ENCODE results near the gene TSPAN13. TPM values are rescaled to one million over a fixed set of nuclear protein-coding genes. Genes with fewer than 3 reads are reported as not detected.

Gene TSPAN13
- total RNA-seq, 4 donors from 2014 or later, result 21.5 to 53.9 (median 33.1) TPM

GRCh38 chr7:16794986-16795385 is 41.4 kb downstream of the TSPAN13 start:
- no peaks in the 10 kb centered on the region for H3K9me3 ChIP-seq
- H3K36me3 ChIP-seq, result peaks cover 0 to 53% (median 0%) of the 10 kb centered on the region in 3 donors
- no peak for TF ChIP-seq CTCF (IDR thresholded peaks at IDR 0.05)
- TF ChIP-seq POLR2A (IDR thresholded peaks at IDR 0.05), result no peak
- DNase-seq, result no peak
- H3K4me1 ChIP-seq, result no peaks in the 10 kb centered on the region
- no peak overlapping the region for H3K4me3 ChIP-seq
- no peak overlapping the region for H3K27ac ChIP-seq
- H3K27me3 ChIP-seq, result no peaks in the 10 kb centered on the region

GRCh38 chr7:16795624-16796023 is 42.1 kb downstream of the TSPAN13 start:
- DNase-seq, result no peak

GRCh38 chr7:16801111-16801542 is 47.6 kb downstream of the TSPAN13 start:
- DNase-seq, result no peak
- Histone ChIP-seq H3K27me3 (no peaks in the 10 kb centered on the region), H3K36me3 (peaks cover 0 to 22% (median 0%) of the 10 kb centered on the region in 3 donors), H3K9me3 (no peaks in the 10 kb centered on the region), H3K4me3 (peak overlapping the region in 1 of 4 donors; percentile 55), H3K4me1 (no peaks in the 10 kb centered on the region), H3K27ac (peak overlapping the region in 1 of 4 donors; percentile 69)
- TF ChIP-seq CTCF (IDR thresholded peaks at IDR 0.05) (peak in 4 of 6 experiments; percentile 39 to 87 (median 70)), POLR2A (IDR thresholded peaks at IDR 0.05) (peak in 1 of 2 donors; percentile 55)

More at GRCh38 chr7:16795624-16796023, 42.1 kb downstream of the TSPAN13 start:
- Histone ChIP-seq H3K4me1 (no peaks in the 10 kb centered on the region), H3K9me3 (no peaks in the 10 kb centered on the region), H3K27ac (no peak overlapping the region), H3K4me3 (no peak overlapping the region), H3K36me3 (peaks cover 0 to 53% (median 0%) of the 10 kb centered on the region in 3 donors), H3K27me3 (no peaks in the 10 kb centered on the region)
- TF ChIP-seq POLR2A (IDR thresholded peaks at IDR 0.05) (no peak), CTCF (IDR thresholded peaks at IDR 0.05) (no peak)

- no peak for DNase-seq
- peaks cover 0 to 20% (median 0%) of the 10 kb centered on the region in 3 donors for H3K36me3 ChIP-seq
- H3K4me3 ChIP-seq, result peak overlapping the region in 2 of 4 donors; percentile 22 to 55
- H3K27me3 ChIP-seq, result no peaks in the 10 kb centered on the region
- peak overlapping the region in 1 of 4 donors; percentile 69 for H3K27ac ChIP-seq
- no peaks in the 10 kb centered on the region for H3K9me3 ChIP-seq
- TF ChIP-seq CTCF (IDR thresholded peaks at IDR 0.05), result no peak
- TF ChIP-seq POLR2A (IDR thresholded peaks at IDR 0.05), result no peak
- H3K4me1 ChIP-seq, result no peaks in the 10 kb centered on the region
Measured at GRCh38 chr7:16801579-16801978, 48.0 kb downstream of the TSPAN13 start.

- Histone ChIP-seq H3K36me3 (peaks cover 0 to 6% (median 0%) of the 10 kb centered on the region in 3 donors), H3K9me3 (no peaks in the 10 kb centered on the region), H3K4me1 (no peaks in the 10 kb centered on the region), H3K4me3 (peak overlapping the region in 2 of 4 donors; percentile 45 to 55), H3K27ac (peak overlapping the region in 3 of 4 donors; percentile 10 to 81 (median 28)), H3K27me3 (no peaks in the 10 kb centered on the region)
- no peak for DNase-seq
- no peak for TF ChIP-seq POLR2A (IDR thresholded peaks at IDR 0.05)
- no peak for TF ChIP-seq CTCF (IDR thresholded peaks at IDR 0.05)
Measured at GRCh38 chr7:16803125-16803524, 49.6 kb downstream of the TSPAN13 start.

Data from Peyer's patch (tissue), 4 donors.